NCI-H128 (cell line): Measurements from ENCODE around the gene SNRPB.

Source experiments
- DNase-seq: peaks from one replicate; lab custom pipeline; 2025; ENCODE audit not compliant: unreplicated experiment; lab: John Stamatoyannopoulos, UW

The SNRPB gene

GRCh38 chr20:2475850-2476741, 5.5 kb upstream of the SNRPB start:
- DNase-seq, result no peak

GRCh38 chr20:2473516-2473915, 2.9 kb upstream of the SNRPB start:
- no peak for DNase-seq

- no peak for DNase-seq
Observed at GRCh38 chr20:2469991-2470422, 582 bp downstream of the SNRPB start.

- DNase-seq, result no peak
Observed at GRCh38 chr20:2468581-2469407, 1.8 kb downstream of the SNRPB start.

GRCh38 chr20:2467412-2467811, 3.2 kb downstream of the SNRPB start:
- DNase-seq, result no peak

- no peak for DNase-seq
Observed at GRCh38 chr20:2465100-2465499, 5.5 kb downstream of the SNRPB start.

- DNase-seq, result no peak
Observed at GRCh38 chr20:2463616-2464365, 6.8 kb downstream of the SNRPB start.

- DNase-seq, result no peak
Observed at GRCh38 chr20:2462484-2462883, 8.1 kb downstream of the SNRPB start.

- DNase-seq, result no peak
Observed at GRCh38 chr20:2460752-2461424, 9.7 kb downstream of the SNRPB start.

- DNase-seq, result no peak
Observed at GRCh38 chr20:2459981-2460751, 10.4 kb downstream of the SNRPB start.

GRCh38 chr20:2458919-2459499, 11.6 kb downstream of the SNRPB start:
- no peak for DNase-seq

- DNase-seq, result no peak
Observed at GRCh38 chr20:2455771-2456497, 14.7 kb downstream of the SNRPB start.

- DNase-seq, result no peak
Observed at GRCh38 chr20:2453792-2454191, 16.8 kb downstream of the SNRPB start.

- DNase-seq, result peak; percentile 45
Observed at GRCh38 chr20:2451939-2452732, 18.5 kb downstream of the SNRPB start.

GRCh38 chr20:2451422-2451821, 19.2 kb downstream of the SNRPB start:
- DNase-seq, result no peak

- no peak for DNase-seq
Observed at GRCh38 chr20:2449386-2449785, 21.2 kb downstream of the SNRPB start.

- DNase-seq, result no peak
Observed at GRCh38 chr20:2446845-2447244, 23.7 kb downstream of the SNRPB start.

GRCh38 chr20:2431185-2431584, 39.4 kb downstream of the SNRPB start:
- no peak for DNase-seq
